ENCODE results near the gene VILL. TPM values are rescaled to one million over a fixed set of nuclear protein-coding genes. Genes with fewer than 3 reads are reported as not detected.

Gene VILL
- polyA plus RNA-seq, 1 of the 3 experiments (the other 2 are of a cell fraction): 8.8 TPM

- Histone ChIP-seq H3K9me3 (no peaks in the 10 kb centered on the region), H3K9ac (no peak overlapping the region), H3K36me3 (replicated peaks in 1 of 2; ENCODE audit: control insufficient read depth in 1 of 2, insufficient read depth in 2 of 2, low read length in 1 of 2) (no peaks in the 10 kb centered on the region), H2AFZ (ENCODE audit: low read depth) (no peak overlapping the region), H4K20me1 (ENCODE audit: insufficient read depth) (peaks cover 3% of the 10 kb centered on the region; the same call in 1 of the 2 replicates), H3K4me3 (ENCODE audit: low read depth in 2 of 2, low read length in 1 of 2) (no peak overlapping the region), H3K79me2 (ENCODE audit: insufficient read depth) (peaks cover 12% of the 10 kb centered on the region; the same call in 1 of the 2 replicates), H3K4me2 (no peak overlapping the region), H3K4me1 (ENCODE audit: control insufficient read depth in 1 of 2, insufficient read depth in 2 of 2, low read depth in 1 of 2, low read length in 1 of 2) (peaks cover 23 to 36% of the 10 kb centered on the region in 2 experiments; a peak in 3 of 4 replicates), H3K9me2 (no peaks in the 10 kb centered on the region), H3K27me3 (ENCODE audit: insufficient read depth) (no peaks in the 10 kb centered on the region), H3K27ac (ENCODE audit: low read depth in 2 of 2, low read length in 1 of 2) (no peak overlapping the region), H3F3A (replicated peaks; ENCODE audit: insufficient read depth) (peaks cover 13% of the 10 kb centered on the region)
- ChIA-PET POLR2A (no interaction called here), CTCF (interaction anchor here (1.7 kb wide), 1 partner anchor 171 kb away, joined by 5 read pairs; no protein-coding TSS in a partner anchor)
- TF ChIP-seq TAF1 (IDR thresholded peaks at IDR 0.05; ENCODE audit: borderline replicate concordance, low read depth, low read length) (no peak), IRF3 (IDR thresholded peaks at IDR 0.05; ENCODE audit: low read depth, low read length) (no peak), JUND (IDR thresholded peaks at IDR 0.05) (no peak), YY1 (IDR thresholded peaks at IDR 0.05; ENCODE audit: low read depth) (no peak)
- no peak for DNase-seq
- WGBS (ENCODE audit: low lambda C conversion rate): 70% methylated on average over 4 of the region's 4 CpGs
Observed at GRCh38 chr3:38026856-38027255, 36.3 kb downstream of the VILL start.

- no peak for DNase-seq
- Histone ChIP-seq H3K9ac (no peak overlapping the region), H3K79me2 (ENCODE audit: insufficient read depth) (peaks cover 9% of the 10 kb centered on the region; the same call in 1 of the 2 replicates), H3K4me3 (ENCODE audit: low read depth in 2 of 2, low read length in 1 of 2) (peak overlapping the region in 1 of 2 experiments; percentile 75; a peak in 1 of 4 replicates), H3K4me2 (peak overlapping the region; percentile 83), H3K9me2 (no peaks in the 10 kb centered on the region), H3K27me3 (ENCODE audit: insufficient read depth) (no peaks in the 10 kb centered on the region), H3F3A (replicated peaks; ENCODE audit: insufficient read depth) (peaks cover 13% of the 10 kb centered on the region), H4K20me1 (ENCODE audit: insufficient read depth) (peaks cover 3% of the 10 kb centered on the region; the same call in 1 of the 2 replicates), H2AFZ (ENCODE audit: low read depth) (no peak overlapping the region), H3K36me3 (replicated peaks in 1 of 2; ENCODE audit: control insufficient read depth in 1 of 2, insufficient read depth in 2 of 2, low read length in 1 of 2) (no peaks in the 10 kb centered on the region), H3K27ac (ENCODE audit: low read depth in 2 of 2, low read length in 1 of 2) (no peak overlapping the region), H3K9me3 (no peaks in the 10 kb centered on the region), H3K4me1 (ENCODE audit: control insufficient read depth in 1 of 2, insufficient read depth in 2 of 2, low read depth in 1 of 2, low read length in 1 of 2) (peaks cover 23 to 31% of the 10 kb centered on the region in 2 experiments; a peak in 3 of 4 replicates)
- TF ChIP-seq FOSL2 (IDR thresholded peaks at IDR 0.05; ENCODE audit: borderline replicate concordance, low read depth) (no peak), TEAD4 (IDR thresholded peaks at IDR 0.05; ENCODE audit: borderline replicate concordance, insufficient read depth) (no peak), CTCF (IDR thresholded peaks at IDR 0.05) (no peak), RXRA (IDR thresholded peaks at IDR 0.05; ENCODE audit: borderline replicate concordance, low read depth) (no peak)
- POLR2A ChIA-PET: no interaction called here
- 90% methylated on average over 6 of the region's 6 CpGs for WGBS (ENCODE audit: low lambda C conversion rate)
- CTCF ChIA-PET: interaction anchor here (1.1 to 1.7 kb wide), 3 partner anchors 8 to 452 kb away, joined by 3 to 5 read pairs (median 3); no protein-coding TSS in a partner anchor
Observed at GRCh38 chr3:38027466-38028465, 37.2 kb downstream of the VILL start.

Data from SK-N-SH (cell line).